ENCODE measurements around the gene CASR.

CASR gene

GRCh38 chr3:122215592-122216298 lies 32.3 kb downstream of the CASR start:
- no peak for DNase-seq (ENCODE audit: low spot score)

DNA sequence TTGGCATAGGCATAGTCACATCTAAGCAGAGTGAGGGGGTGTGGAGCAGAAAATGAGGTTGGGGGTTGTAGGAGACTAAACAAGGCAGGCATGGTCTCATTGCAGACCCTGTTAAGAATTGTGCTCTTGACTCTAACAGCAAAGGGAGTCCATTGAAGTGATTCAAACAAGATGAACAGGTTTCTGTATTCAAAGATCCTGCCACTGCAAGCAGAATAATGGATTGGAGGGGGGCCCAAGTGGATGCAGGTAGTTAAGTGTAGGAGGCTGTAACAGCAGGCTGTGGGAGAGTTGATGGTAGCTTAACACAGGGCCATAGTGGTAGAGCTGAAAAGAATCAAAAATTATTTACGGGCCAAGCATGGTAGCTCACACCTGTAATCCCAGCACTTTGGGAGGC lies 34.4 kb downstream of the CASR start:
- DNase-seq (ENCODE audit: low spot score), result no peak

DNA sequence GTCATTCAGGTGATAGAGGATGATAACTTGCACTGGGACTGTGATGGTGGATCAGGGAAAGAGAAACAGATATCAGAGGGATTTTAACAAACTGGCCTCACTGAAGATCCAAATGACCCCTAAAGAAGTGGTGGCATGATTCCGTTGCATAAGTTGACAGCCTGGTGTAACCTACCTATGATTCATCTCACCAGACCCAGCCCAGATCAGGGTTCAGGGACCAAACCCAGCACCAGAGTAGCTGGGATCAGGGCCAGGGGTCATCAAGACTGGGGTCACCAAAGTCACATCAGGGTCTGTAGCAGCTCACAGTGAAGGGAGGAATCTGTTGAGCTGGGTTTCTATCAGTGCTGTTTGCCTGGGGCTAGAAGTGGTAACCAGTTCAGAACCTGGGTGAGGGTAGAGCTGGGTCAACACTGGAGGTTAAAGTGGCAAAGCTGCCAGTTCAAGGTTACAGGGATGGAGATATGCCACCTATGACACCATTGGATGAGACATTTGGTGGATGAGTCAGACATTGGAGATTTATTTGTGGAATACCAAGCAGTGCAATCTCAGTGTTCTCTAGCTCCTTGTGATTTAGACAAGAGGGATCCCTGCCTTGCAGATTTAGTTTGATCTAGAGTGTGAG lies 35.9 kb downstream of the CASR start:
- DNase-seq (ENCODE audit: low spot score), result no peak

- DNase-seq (ENCODE audit: low spot score), result no peak
Observed at GRCh38 chr3:122227036-122227781, 43.7 kb downstream of the CASR start.

- DNase-seq (ENCODE audit: low spot score), result no peak
Observed at GRCh38 chr3:122230174-122230573, 46.7 kb downstream of the CASR start.

DNA sequence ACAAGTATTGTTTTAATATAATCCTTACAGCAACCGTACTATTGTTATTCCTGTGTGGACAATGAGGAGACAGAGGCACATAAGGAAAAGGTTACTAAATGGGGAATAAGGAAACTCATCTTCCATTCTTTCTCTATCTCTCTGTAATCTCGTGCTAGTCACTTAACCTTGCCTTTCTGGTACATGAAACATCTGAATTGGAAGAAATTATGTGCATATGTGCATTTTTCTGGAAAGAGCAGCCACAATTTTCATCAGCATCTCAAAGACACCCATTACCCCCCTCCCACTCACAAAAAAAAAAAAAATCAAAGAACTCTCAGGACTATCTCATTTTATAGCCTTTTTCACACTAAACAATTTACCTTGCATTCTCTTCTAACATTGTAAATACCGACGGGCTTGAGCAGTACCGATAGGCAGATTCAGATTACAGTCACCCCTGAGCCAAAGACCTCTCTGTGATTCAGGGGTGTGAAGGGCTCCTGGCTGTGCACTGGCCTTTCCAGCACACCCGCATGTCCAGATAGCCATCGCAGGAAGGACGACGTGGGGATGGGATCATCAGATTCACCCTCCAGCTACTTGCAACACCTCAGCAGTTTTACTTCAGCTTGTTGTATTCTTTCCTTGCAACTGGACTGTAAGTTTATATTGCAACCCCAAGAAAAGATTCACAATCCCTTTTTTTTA lies 48.1 kb downstream of the CASR start:
- no peak for DNase-seq (ENCODE audit: low spot score)

GRCh38 chr3:122232485-122232884 lies 49.0 kb downstream of the CASR start:
- no peak for DNase-seq (ENCODE audit: low spot score)

DNA sequence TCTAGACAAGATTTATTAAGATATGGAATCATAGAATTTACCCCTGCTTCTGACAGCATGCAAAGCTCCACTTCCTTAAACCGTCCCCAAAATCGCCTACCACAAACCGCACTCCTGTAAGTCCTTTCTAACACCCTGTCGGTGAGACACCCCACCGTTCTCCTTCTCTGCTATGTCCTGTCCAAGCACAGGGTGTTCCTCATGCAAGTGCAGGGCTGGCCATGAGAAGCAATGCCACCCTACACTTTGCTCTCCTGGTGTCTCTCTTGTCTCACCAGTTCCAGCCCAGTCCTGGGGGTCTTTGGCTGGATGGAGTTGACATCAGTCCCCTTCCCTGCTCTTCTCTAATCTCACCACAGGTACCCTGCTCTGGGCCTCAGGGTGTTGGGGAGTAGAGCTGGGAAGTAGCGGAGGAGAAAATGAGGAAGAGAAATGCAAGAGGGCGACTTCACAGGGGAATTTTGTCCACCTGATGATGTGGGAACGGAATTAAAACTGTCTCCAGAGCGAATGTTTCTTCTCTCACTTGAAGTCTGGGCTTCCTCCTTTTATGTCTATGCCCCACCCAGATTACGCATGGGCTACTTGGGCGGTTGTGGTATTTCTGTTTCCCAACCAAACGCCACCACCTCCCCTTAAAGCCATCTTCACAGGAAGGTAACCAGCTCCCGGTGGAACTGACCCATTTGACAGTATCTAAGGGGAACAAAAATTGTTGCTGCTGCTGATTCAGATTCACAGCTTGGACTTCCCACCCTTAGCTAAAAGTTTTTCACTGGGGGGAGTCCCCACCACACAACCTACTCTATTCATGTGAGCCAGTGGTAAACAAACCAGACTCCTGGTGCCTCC lies 49.9 kb downstream of the CASR start:
- DNase-seq (ENCODE audit: low spot score), result no peak

GRCh38 chr3:122234117-122234516 lies 50.6 kb downstream of the CASR start:
- DNase-seq (ENCODE audit: low spot score), result no peak

- no peak for DNase-seq (ENCODE audit: low spot score)
Observed at GRCh38 chr3:122235147-122235546, 51.7 kb downstream of the CASR start.

DNA sequence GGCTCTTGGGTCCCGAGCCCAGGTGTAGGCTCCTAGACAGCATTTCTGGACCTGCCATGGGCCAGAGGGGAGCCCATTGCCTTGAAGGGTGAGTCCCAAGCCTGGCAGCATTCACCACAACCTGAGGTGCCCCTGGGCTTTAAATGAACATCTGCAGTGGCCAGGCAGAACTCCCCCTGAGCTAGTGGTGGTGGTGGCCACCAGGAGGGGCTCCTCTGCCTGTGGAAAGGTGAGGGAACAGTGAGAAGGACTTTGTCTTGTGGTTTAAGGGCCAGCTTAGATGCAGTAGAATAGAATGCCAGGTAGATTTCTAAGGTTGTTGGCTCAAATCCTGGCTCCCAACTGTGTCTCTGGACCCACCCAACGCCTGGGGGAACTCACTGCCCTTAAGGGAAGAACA lies 55.6 kb downstream of the CASR start:
- no peak for DNase-seq (ENCODE audit: low spot score)

DNA sequence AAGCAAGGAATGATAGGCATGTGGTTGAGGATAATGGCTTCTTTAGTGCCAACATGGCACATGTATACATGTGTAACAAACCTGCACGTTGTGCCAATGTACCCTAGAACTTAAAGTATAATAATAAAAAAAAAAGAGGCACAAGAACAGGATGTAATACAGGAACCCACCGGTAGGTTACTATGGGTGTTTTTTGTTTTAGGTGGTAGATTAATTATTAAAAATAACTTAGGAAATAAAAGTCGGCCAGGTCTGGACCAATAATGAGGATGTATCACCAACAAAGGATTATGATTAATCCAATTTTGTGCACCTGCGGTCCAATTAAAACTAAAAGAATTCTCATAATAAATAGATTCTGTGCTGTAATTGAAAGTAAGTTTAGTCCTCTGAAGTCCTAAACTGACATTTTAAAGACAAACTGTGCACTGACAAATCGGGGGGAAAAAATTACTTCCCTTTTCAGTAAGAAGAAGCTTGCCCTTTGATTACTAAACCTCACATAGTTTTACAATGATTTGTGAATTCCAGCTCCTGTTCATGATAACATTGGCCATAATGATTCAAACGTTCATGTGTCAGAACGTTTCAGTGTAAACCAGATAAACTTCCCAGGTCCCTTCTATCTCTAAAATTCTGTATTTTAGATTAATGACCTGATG lies 62.2 kb downstream of the CASR start:
- DNase-seq (ENCODE audit: low spot score), result no peak

GRCh38 chr3:122246199-122246598 lies 62.7 kb downstream of the CASR start:
- no peak for DNase-seq (ENCODE audit: low spot score)

DNA sequence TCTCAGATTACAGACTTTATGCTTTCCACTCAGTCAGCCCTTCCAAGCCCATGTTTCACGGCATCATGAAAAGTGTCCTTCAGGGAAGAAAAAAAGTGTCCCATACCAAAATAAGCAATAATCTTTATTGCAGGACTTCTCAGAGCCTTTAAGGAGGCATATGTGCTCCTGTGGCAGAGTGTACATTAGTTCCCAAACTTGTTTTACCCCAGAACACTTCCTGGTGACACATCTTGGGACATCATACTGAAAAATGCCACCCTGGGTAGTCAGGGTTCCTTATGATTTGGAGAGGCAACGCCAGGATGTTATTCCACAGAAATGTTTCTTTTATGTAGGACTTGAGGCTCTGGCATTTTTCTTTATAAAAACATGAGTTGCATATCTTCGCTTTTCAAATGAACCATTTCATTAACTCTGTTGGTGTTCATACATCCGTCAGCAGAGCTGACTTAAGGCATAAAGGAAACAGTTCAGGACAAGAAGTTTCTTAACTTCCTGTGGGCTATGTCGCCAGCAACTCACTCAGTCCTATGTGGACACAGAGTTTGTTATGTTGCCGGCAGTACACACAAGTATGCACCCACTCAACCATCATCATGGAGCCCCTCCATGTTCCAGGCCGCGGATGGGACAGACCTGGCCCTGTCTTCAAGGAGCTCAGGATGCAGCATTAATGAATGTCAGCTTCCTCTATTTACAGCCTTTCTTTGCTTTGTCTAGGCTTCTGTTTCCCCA lies 63.8 kb downstream of the CASR start:
- no peak for DNase-seq (ENCODE audit: low spot score)

- DNase-seq (ENCODE audit: low spot score), result no peak
Observed at GRCh38 chr3:122247825-122248185, 64.3 kb downstream of the CASR start.

GRCh38 chr3:122251428-122251827 lies 68.0 kb downstream of the CASR start:
- DNase-seq (ENCODE audit: low spot score), result no peak

DNA sequence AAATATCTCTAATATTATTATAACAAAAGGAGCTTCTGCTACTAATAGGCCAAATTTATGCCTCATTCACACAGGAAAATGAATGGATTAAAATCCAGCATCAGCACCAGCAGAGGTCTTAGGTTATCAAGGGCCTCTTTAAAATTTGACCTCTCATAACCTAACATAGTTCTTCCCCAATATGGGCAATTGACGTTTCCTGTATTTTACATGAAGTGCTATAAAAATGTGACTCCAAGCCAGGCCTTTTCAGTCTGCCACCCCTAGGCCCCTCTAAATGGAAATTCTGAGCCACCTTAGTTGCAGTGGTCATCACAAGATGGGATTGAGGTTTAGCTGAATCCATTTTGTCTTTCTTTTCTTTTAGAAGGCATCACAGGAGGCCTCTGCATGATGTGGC lies 70.1 kb downstream of the CASR start:
- no peak for DNase-seq (ENCODE audit: low spot score)

GRCh38 chr3:122255757-122256439 lies 72.4 kb downstream of the CASR start:
- no peak for DNase-seq (ENCODE audit: low spot score)

DNA sequence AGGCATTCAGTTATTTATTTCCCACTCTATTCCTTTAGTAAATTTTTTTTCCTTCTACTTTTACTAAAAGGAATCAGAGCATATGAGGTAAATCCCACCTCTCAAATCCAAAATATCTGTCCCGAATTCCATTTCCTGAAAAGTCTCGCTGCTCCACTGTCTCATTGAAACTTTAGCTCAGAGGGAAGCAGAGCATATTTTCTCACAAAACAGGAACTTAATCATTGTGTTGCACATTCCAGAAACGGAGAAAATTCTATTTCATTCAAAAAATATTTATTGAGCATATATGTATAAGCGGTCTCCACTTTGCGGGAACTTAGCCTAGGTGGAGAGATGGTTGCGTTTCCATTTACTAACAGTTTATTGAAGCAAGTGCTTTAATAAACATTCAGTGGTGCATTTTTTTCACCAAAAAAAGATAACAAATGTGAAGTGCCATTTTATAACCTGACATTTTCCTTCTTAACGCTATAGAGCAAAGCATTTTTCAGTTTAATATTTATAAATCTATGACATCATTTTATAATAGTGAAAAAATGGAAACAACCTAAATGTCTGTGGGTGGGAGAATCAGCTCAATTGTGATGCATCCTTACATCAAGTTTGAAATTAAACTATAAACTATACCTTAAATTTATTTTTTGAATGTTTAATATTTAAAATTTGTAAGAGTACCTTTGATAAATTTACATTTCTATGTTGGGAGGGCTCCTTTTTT lies 74.3 kb downstream of the CASR start:
- no peak for DNase-seq (ENCODE audit: low spot score)
